HG03439 (cell line): ENCODE results near the gene ERBB2.
"Not testable (repeated sequence)": the region's sequence is repeated elsewhere in the genome, so short reads cannot be mapped to it uniquely, and the experiment has no call there.

Experiments
- ATAC-seq: cut with Tn5 transposase; IDR thresholded peaks from one replicate; pipeline ENCODE4 v1.9.1; 2021; ENCODE audit warnings: mild to moderate bottlenecking, moderate library complexity; ENCODE audit not compliant: unreplicated experiment

Gene ERBB2

GRCh38 chr17:39677542-39678339 lies 22.1 kb upstream of the ERBB2 start:
- ATAC-seq = no peak

GRCh38 chr17:39678340-39679116 lies 21.3 kb upstream of the ERBB2 start:
- no peak for ATAC-seq

GRCh38 chr17:39679521-39680192 lies 20.2 kb upstream of the ERBB2 start:
- ATAC-seq = no peak

GRCh38 chr17:39683295-39683939 lies 16.4 kb upstream of the ERBB2 start:
- no peak for ATAC-seq

- no peak for ATAC-seq
Observed at GRCh38 chr17:39684369-39685192, 15.3 kb upstream of the ERBB2 start.

- ATAC-seq = no peak
Observed at GRCh38 chr17:39687101-39687545, 12.7 kb upstream of the ERBB2 start.

- peak; percentile 95 for ATAC-seq
Observed at GRCh38 chr17:39687546-39688474, 12.1 kb upstream of the ERBB2 start, which contains the start of gene PGAP3. Gene PGAP3, minus strand, starts transcription at chr17:39688057. Its CDS starts 43 bp downstream, at chr17:39688014.

GRCh38 chr17:39688475-39688835 lies 11.4 kb upstream of the ERBB2 start:
- no peak for ATAC-seq

- ATAC-seq = no peak
Observed at GRCh38 chr17:39688945-39689344, 10.9 kb upstream of the ERBB2 start.

GRCh38 chr17:39694593-39694992 lies 5.3 kb upstream of the ERBB2 start:
- no peak for ATAC-seq

- no peak for ATAC-seq
Observed at GRCh38 chr17:39695089-39695474, 4.8 kb upstream of the ERBB2 start.

GRCh38 chr17:39696731-39697130 lies 3.1 kb upstream of the ERBB2 start:
- no peak for ATAC-seq

- no peak for ATAC-seq
Observed at GRCh38 chr17:39697961-39698360, 1.9 kb upstream of the ERBB2 start.

GRCh38 chr17:39699157-39699817 lies 577 bp upstream of the ERBB2 start:
- ATAC-seq = not testable (repeated sequence)

GRCh38 chr17:39700148-39700987 lies 504 bp downstream of the ERBB2 start:
- ATAC-seq = no peak

GRCh38 chr17:39701012-39701783 lies 1.3 kb downstream of the ERBB2 start:
- no peak for ATAC-seq
